Choroid plexus epithelial cell (primary cell): Measurements from ENCODE around the gene MAFF.
"Not testable (repeated sequence)": the region's sequence is repeated elsewhere in the genome, so short reads cannot be mapped to it uniquely, and the experiment has no call there.

ENCODE experiments used
- DNase-seq: peaks from one replicate; pipeline ENCODE4 v3.0.0-alpha.2; 2010; ENCODE audit warnings: low read depth
- H3K4me3 ChIP-seq: 2 replicates; pipeline ENCODE4 v1.5.1; 2011; ENCODE audit warnings: low read depth, mild to moderate bottlenecking, control low read depth, low read length, moderate library complexity
- TF ChIP-seq, protein P1 (sequence below): conservative IDR thresholded peaks from 2 replicates; pipeline ENCODE4 v1.5.1; 2011; ENCODE audit warnings: low read depth, mild to moderate bottlenecking, control low read depth, inconsistent platforms, low read length, moderate library complexity

Gene MAFF

DNA sequence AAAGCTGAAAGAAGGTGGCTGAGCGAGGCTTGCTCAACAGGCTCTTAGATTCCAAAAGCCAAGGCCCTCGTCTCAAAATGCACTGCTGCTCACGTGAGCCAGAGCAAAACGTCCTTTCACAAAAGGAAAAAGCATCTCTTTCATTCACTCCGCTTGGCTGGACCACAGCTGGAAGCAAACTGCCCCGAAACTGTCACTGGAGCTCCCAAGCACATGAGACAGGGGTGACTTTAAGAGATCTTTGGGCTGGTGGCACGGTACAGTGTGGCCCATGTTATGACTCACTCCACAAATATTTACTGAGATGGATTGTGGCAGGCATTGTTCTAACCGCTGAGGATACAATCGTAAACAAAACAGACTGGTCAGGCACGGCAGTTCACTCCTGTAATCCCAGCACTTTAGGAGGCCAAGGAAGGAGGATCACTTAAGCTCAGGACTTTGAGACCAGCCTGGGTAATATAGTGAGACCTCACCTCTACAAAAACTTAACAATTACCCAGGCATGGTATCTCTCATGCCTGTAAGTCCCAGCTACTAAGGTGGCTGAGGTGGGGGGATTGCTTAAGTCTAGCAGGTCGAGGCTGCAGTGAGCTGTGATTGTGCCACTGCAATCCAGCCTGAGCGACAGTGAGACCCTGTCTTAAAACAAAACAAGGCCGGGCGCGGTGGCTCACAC, 23.7 kb upstream of the MAFF start:
- TF ChIP-seq, protein P1, sequence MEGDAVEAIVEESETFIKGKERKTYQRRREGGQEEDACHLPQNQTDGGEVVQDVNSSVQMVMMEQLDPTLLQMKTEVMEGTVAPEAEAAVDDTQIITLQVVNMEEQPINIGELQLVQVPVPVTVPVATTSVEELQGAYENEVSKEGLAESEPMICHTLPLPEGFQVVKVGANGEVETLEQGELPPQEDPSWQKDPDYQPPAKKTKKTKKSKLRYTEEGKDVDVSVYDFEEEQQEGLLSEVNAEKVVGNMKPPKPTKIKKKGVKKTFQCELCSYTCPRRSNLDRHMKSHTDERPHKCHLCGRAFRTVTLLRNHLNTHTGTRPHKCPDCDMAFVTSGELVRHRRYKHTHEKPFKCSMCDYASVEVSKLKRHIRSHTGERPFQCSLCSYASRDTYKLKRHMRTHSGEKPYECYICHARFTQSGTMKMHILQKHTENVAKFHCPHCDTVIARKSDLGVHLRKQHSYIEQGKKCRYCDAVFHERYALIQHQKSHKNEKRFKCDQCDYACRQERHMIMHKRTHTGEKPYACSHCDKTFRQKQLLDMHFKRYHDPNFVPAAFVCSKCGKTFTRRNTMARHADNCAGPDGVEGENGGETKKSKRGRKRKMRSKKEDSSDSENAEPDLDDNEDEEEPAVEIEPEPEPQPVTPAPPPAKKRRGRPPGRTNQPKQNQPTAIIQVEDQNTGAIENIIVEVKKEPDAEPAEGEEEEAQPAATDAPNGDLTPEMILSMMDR, result no peak
- no peak overlapping the region for H3K4me3 ChIP-seq
- peak; percentile 80 for DNase-seq

DNA sequence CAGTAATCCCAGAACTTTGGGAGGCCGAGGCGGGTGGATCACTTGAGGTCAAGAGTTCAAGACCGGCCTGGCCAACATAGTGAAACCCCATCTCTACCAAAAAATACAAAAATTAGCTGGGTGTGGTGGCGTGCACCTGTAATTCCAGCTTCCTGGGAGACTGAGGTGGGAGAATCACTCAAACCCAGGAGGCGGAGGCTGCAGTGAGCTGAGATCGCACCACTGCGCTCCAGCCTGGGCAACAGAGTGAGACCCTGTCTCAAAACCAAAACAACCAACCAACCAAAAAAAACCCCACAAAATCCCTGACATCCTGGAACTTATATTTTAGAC, 23.2 kb upstream of the MAFF start:
- H3K4me3 ChIP-seq, DNase-seq: not testable (repeated sequence)

GRCh38 chr22:38180841-38181452, 20.8 kb upstream of the MAFF start:
- peak overlapping the region; percentile 66 for H3K4me3 ChIP-seq
- TF ChIP-seq, protein P1, result no peak
- no peak for DNase-seq

DNA sequence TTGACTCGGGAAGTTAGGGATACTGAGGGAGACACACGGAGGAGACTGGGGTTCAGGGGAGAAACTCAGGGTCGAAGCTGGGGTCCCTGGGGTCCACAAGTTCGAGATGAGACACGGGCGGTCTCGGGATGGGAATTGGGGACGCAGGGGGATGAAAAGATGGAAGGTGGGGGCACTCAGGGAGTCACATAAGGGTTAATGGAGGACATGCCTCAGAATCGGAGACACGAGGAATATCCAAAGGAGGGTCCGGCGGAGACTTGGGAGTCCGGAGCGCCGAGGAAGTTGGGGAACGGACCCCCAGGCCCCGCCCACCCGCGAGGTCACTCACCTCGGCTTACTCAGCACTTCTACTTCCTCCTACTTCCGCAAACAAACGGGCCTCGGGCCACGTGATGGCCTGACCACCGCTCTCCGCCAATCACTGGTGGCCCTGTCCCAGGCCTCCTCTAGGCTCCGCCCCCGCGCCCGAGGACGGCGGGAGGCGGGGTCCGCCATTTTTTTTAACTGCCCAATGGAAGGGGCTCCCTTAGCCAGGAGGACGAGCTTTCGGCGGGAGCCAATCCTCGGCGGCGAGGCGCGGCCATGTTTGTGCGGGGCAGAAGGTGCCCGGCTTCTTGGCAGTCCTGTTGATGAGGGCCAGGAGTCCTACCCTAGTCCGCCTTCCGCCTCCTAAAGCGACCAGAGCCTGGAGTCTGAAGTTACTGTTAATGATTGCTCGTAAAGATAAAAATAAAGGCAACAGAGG, 20.2 kb upstream of the MAFF start, which contains the start of gene PLA2G6:
PLA2G6 (minus strand) TSS at position 378 of the 748 bp plus-strand sequence. CDS start 12,404 bp downstream, outside the sequence.
- H3K4me3 ChIP-seq, result peak within 1 kb of the TSS; percentile 66
- TF ChIP-seq, protein P1, result no peak
- DNase-seq, result peak; percentile 99

- DNase-seq, result no peak
- no peak overlapping the region for H3K4me3 ChIP-seq
- TF ChIP-seq, protein P1, result no peak
These were observed 17.0 kb upstream of the MAFF start for GRCh38 chr22:38184788-38185187.

DNA sequence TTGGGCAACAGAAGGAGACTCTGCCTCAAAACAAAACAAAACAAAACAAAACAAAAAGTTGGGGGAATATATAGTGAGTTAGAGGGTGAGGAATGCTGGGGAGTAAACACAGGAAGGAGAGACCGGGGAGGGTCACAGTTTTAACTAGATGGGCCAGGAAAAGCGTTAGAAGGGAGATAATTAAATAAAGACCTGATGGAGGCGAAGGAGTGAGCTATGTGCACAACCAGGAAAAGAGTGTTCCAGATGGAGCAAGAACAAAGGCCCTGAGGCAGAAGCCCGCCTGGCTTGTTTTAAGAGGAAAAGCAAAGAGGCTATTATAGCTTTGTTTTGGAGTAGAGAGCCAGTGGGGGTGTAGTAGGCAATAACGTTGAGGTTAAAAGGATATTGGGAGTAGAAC, 15.4 kb upstream of the MAFF start:
- H3K4me3 ChIP-seq, result no peak overlapping the region
- TF ChIP-seq, protein P1, result no peak
- no peak for DNase-seq

- peak; percentile 59 for DNase-seq
- TF ChIP-seq, protein P1, result no peak
- H3K4me3 ChIP-seq, result no peak overlapping the region
These were observed 14.2 kb upstream of the MAFF start for GRCh38 chr22:38187413-38188212.
